Measurements from ENCODE around the gene DPYSL3. TPM values are rescaled to one million over a fixed set of nuclear protein-coding genes. Genes with fewer than 3 reads are reported as not detected.

Gene DPYSL3
- polyA plus RNA-seq, 1 donor (not counting 4 experiments of a cell fraction or from before 2014, with no cell fraction given) = 4.8 TPM

DNA sequence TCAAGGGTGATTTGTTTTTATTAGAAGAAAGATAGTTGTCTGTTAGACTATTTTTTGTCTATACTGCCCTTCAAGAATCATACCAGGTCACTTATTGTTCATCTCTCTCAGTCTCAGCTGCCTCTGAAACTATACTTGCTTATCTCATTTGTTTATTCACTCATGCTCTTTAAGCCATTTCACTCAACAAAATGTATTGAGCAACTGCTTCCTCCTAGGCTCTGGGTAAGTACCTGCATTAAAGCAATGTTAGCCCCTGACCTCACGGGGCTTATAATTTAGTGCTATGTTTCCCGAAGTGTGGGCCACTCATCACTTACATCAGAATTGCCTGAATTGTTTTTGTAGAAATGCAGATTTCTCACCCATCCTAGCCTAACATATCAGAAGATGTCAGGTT lies 100.9 kb downstream of the DPYSL3 start:
- FAIRE-seq = no peak
- no peak overlapping the region for H3K4me3 ChIP-seq (ENCODE audit: control insufficient read depth in 2 of 3, extremely low read depth in 1 of 3, insufficient read depth in 2 of 3, low read depth in 1 of 3, low read length in 3 of 3)
- no peaks in the 10 kb centered on the region for H3K9me3 ChIP-seq (ENCODE audit: control insufficient read depth, low read depth, low read length)
- H4K20me1 ChIP-seq (ENCODE audit: control insufficient read depth, extremely low read depth, insufficient read depth, low read length) = no peaks in the 10 kb centered on the region
- TF ChIP-seq EZH2 (IDR thresholded peaks at IDR 0.05; ENCODE audit: low read length) = no peak
- TF ChIP-seq, protein P1, sequence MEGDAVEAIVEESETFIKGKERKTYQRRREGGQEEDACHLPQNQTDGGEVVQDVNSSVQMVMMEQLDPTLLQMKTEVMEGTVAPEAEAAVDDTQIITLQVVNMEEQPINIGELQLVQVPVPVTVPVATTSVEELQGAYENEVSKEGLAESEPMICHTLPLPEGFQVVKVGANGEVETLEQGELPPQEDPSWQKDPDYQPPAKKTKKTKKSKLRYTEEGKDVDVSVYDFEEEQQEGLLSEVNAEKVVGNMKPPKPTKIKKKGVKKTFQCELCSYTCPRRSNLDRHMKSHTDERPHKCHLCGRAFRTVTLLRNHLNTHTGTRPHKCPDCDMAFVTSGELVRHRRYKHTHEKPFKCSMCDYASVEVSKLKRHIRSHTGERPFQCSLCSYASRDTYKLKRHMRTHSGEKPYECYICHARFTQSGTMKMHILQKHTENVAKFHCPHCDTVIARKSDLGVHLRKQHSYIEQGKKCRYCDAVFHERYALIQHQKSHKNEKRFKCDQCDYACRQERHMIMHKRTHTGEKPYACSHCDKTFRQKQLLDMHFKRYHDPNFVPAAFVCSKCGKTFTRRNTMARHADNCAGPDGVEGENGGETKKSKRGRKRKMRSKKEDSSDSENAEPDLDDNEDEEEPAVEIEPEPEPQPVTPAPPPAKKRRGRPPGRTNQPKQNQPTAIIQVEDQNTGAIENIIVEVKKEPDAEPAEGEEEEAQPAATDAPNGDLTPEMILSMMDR (optimal IDR thresholded peaks at IDR 0.05 in 1 of 3, IDR thresholded peaks at IDR 0.05 in 1 of 3, conservative IDR thresholded peaks at IDR 0.05 in 1 of 3; ENCODE audit: extremely low read depth in 1 of 3, insufficient read depth in 2 of 3, low read length in 3 of 3) = no peak
- no peak overlapping the region for H3K9ac ChIP-seq (ENCODE audit: control insufficient read depth, extremely low read depth, insufficient read depth, low read length)
- H3K9me1 ChIP-seq (ENCODE audit: control insufficient read depth, extremely low read depth, insufficient read depth, low read length) = no peaks in the 10 kb centered on the region
- no peak for DNase-seq (ENCODE audit: low read depth, low spot score)
- no peaks in the 10 kb centered on the region for H3K79me2 ChIP-seq (ENCODE audit: control insufficient read depth, insufficient read depth, low read length)
- dilution Hi-C loops (cut with MboI; ENCODE audit: extremely low pct_ligation_motif_present, low sequenced_read_pairs) = no loop called here
- no peaks in the 10 kb centered on the region for H3K27me3 ChIP-seq (ENCODE audit: control insufficient read depth, extremely low read depth, insufficient read depth, low read length)
- no peak overlapping the region for H3K27ac ChIP-seq (ENCODE audit: control insufficient read depth, insufficient read depth, low read length)
- no peak overlapping the region for H2AFZ ChIP-seq (ENCODE audit: control insufficient read depth, low read length)
- H3K4me1 ChIP-seq (ENCODE audit: control insufficient read depth, extremely low read depth, insufficient read depth, low read length) = no peaks in the 10 kb centered on the region
- H3K36me3 ChIP-seq (ENCODE audit: control insufficient read depth in 2 of 2, extremely low read depth in 1 of 2, insufficient read depth in 2 of 2, low read length in 2 of 2) = no peaks in the 10 kb centered on the region
- no peak overlapping the region for H3K4me2 ChIP-seq (ENCODE audit: control insufficient read depth, extremely low read depth, insufficient read depth, low read depth, low read length)

DNA sequence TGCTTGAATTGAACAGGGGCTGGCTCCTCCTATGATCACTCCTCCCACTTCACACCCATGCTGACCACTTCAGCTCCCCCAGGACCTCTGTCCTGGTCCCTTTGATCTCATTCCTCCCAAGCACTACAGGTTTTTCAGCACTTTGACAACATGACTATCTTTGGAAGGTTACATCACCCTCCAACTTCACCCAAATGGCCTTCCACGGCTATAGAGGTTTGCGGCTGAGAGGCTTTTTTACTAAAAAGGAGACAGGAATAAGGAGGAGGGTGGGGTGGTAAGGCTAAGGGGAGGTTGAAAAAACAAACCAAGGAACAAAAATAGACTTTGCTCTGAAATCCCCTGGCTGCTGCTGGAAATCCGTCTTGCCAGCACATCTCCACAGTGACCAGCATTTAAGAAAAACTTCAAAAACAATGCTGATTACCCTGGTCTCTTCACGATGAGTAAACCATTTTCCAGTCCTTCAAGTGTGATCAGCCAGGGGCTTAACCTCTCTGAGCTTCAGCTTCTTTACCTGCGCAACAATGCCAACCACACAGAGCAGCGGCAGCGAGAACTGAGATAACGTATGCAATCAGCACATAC lies 102.7 kb downstream of the DPYSL3 start:
- dilution Hi-C loops (cut with MboI; ENCODE audit: extremely low pct_ligation_motif_present, low sequenced_read_pairs) = no loop called here
- Histone ChIP-seq H3K4me2 (ENCODE audit: control insufficient read depth, extremely low read depth, insufficient read depth, low read depth, low read length) (no peak overlapping the region), H3K9me3 (ENCODE audit: control insufficient read depth, low read depth, low read length) (no peaks in the 10 kb centered on the region), H3K4me1 (ENCODE audit: control insufficient read depth, extremely low read depth, insufficient read depth, low read length) (no peaks in the 10 kb centered on the region), H3K4me3 (ENCODE audit: control insufficient read depth in 2 of 3, extremely low read depth in 1 of 3, insufficient read depth in 2 of 3, low read depth in 1 of 3, low read length in 3 of 3) (no peak overlapping the region), H3K9ac (ENCODE audit: control insufficient read depth, extremely low read depth, insufficient read depth, low read length) (no peak overlapping the region), H4K20me1 (ENCODE audit: control insufficient read depth, extremely low read depth, insufficient read depth, low read length) (no peaks in the 10 kb centered on the region), H3K27ac (ENCODE audit: control insufficient read depth, insufficient read depth, low read length) (no peak overlapping the region), H3K79me2 (ENCODE audit: control insufficient read depth, insufficient read depth, low read length) (no peaks in the 10 kb centered on the region), H3K9me1 (ENCODE audit: control insufficient read depth, extremely low read depth, insufficient read depth, low read length) (no peaks in the 10 kb centered on the region), H2AFZ (ENCODE audit: control insufficient read depth, low read length) (no peak overlapping the region), H3K36me3 (ENCODE audit: control insufficient read depth in 2 of 2, extremely low read depth in 1 of 2, insufficient read depth in 2 of 2, low read length in 2 of 2) (no peaks in the 10 kb centered on the region), H3K27me3 (ENCODE audit: control insufficient read depth, extremely low read depth, insufficient read depth, low read length) (no peaks in the 10 kb centered on the region)
- DNase-seq (ENCODE audit: low read depth, low spot score) (no peak), FAIRE-seq (no peak)
- TF ChIP-seq, protein P1 (optimal IDR thresholded peaks at IDR 0.05 in 1 of 3, IDR thresholded peaks at IDR 0.05 in 1 of 3, conservative IDR thresholded peaks at IDR 0.05 in 1 of 3; ENCODE audit: extremely low read depth in 1 of 3, insufficient read depth in 2 of 3, low read length in 3 of 3) = no peak
- TF ChIP-seq EZH2 (IDR thresholded peaks at IDR 0.05; ENCODE audit: low read length) = no peak
